ENCODE results near the gene HGFAC.

HGFAC gene

DNA sequence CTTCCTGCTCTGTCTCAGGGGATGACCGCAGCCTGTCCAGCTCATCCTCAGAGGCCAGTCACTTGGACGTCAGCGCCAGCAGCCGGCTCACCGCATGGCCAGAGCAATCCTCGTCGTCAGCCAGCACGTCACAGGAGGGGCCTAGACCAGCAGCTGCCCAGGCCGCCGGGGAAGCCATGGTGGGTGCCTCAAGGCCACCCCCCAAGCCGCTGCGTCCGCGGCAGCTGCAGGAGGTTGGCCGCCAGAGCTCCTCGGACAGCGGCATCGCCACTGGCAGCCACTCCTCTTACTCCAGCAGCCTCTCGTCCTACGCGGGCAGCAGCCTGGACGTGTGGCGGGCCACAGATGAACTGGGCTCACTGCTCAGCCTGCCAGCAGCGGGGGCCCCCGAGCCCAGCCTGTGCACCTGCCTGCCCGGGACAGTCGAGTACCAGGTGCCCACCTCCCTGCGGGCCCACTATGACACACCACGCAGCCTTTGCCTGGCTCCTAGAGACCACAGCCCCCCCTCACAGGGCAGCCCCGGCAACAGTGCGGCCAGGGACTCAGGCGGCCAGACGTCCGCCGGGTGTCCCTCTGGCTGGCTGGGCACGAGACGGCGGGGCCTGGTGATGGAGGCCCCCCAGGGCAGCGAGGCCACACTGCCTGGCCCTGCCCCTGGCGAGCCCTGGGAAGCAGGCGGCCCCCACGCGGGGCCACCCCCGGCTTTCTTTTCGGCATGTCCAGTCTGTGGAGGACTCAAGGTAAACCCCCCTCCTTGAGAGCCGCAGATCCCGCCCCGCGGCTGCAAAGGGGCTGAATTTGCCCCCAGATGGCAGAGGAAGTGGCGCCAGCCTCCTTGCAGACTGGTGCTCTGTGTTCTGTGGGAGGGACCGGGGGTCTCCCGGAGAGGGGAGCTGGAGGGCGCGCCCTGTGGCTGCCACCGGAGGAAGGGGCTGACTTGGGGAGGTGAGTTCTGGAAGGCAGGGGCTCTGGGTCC, 51.3 kb downstream of the HGFAC start:
- no peak for DNase-seq

DNA sequence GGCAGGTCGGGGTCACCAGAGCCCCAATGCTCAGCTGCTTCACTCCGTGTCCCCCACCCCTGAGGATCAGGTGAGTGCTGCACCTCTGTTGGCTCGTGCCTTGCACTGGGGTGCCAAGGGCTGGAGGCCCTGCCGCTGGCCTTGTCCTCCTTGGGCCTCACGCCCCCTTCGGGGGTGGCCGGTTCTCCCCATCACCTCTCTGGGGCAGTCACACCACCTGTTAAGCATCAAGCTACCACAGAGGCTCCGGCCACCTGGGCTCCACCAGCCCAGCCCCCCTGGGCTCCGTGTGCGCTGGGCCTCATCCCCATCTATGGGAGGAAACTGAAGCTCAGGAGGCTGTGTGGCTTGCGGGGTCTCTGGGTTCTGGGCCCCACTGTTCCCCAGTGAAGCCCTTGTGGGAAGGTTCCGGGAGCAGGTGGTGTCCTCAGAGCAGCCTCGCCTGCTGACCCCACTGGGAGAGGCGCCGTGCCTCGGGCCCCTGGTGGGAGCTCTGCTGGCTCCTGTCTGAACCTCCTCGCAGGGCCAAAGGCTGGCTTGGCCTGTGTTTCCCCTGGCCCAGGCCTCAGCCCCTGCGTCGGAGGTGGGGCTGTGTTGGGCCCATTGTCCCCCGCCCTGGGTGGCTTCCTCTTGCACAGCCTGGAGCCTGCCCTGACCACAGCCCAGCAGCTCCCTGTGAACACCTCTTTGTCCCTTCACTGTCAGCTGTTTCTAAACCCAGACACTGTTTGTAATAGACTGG, 52.1 kb downstream of the HGFAC start:
- no peak for DNase-seq

DNA sequence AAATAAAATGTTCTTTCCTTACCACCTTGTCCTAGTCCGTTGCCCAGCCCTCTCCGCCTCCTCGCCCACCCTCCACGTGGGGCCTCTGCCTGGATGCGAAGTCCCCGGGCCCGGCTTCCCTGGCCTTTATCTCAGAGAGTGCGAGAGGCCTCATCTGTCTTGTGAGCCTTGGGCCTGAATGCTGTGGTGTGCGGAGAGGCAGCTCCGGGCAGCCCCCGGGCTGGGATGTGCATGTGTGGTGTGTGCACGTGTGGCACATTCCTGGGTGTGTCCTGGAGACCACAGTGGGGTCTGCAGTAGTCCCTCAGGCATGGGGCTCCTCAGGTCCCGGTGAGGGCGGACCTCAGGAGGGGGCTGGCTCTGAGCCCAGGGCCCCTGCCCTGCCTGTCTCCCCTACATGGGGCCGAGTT, 52.7 kb downstream of the HGFAC start:
- no peak for DNase-seq

DNA sequence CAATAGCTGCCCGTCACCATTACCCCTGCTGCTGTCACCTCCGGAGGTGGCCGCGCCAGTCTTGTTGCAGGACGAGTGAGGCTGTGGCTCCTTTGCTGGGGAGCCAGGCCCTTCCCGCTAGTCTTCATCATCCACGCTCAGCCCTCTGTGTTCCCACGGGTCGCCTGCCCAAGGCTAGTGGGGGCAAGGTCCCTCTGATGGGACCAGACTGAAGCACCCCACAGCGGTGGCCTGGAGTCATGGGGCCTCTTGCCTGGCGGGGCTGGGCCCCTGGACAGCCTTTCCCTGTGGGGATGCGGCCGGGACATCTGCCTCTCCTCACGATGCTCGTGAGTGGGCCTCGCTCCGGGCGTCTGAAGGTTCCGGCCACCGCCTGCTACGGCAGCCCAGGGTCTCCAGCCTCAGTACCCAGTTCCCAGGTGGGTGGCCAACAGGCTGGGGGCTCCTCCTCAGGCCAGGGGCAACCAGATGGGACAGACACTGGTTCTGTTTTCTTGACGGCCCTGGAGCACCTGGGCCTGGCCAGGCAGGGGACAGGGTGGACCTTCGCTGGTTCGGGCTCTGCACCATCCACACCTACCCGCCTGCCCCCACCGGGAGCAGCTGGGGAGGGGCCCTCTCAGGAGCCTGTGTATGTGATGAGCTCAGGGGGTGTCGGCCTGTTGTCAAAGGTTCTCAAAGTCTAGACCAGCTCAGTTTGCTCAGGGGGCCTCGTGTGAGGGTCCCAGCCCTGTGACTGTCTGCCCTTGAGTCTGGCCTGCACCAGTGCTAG, 53.6 kb downstream of the HGFAC start:
- DNase-seq = no peak

DNA sequence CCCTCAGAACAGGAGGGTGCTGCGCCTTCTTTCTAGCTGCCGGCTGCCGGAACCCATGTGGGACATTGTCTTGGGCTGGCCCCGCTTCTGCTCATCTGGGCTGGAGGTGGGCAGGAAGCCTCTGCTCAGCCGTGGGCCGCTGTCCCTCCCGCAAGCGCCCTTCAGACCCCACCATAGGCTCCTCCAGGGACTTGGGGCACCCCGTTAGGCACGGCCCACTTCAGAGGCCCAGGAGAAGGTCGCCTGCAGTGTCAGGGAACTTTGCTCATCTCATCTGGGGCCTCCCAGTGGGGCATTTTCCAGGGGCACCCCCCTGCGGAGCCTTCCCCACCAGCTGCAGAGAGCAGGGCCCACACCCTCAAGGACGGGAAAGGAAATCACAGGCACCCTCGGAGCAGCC, 54.3 kb downstream of the HGFAC start:
- DNase-seq = no peak

DNA sequence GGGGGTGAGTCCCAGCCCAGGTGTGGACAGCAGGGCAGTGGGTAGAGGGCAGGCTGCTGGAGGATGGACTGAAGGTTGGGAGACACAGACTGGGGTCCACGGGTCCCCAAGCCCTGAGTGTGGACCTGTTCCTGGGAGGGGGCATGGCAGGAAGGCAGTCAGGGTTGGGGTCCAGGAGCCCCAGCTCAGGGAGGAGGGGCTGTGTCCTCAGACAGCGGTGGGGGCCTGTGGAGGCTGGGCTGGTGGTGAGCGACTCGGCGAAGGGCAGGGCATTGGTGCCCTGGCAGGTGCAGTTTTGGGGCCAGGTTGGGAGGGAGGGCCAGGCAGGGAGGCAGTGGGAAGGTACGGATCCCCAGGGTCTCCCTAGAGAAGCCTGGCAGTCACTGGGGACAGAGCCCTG, 55.3 kb downstream of the HGFAC start:
- DNase-seq = no peak

DNA sequence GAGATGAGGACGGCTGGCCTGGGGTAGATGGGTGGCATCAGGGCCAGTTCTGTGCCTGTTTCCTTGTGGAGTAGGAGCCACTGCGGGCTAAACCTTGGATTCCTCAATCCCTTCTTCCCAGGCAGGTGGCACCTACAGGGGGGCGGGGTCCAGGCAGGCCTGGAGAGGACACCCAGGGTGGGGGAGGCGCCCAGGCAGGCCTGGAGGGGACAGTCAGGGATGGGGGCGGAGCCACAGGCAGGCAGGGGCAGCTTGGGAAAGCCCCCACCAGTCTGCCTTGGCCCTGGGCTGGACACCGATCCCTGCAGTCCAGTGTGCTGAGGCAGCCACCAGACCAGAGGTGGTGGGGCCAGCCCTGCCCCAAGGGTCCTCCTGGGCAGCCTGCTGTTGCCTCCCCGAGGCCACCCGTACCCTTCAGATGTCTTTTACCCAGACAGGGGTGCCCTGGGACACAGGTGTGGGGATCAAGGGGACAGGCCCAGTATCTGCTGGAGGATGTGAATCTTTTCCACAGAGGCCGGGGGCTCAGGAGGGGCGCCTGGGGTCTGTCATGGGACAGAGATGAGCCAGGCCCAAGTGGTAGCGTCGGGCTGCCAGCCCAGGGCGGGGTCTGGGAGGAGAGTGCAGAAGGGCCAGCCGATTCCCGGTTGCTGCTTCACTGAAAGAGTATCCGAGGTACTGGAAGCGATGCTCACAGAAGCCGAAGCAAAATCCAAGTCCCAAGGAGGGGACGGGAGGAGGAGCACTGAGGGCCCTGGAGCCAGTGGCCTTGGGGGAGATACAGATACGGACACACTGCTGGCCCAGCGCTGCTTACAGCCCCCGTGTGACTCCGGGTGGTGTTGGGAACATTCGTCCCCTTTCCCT, 56.0 kb downstream of the HGFAC start:
- no peak for DNase-seq

DNA sequence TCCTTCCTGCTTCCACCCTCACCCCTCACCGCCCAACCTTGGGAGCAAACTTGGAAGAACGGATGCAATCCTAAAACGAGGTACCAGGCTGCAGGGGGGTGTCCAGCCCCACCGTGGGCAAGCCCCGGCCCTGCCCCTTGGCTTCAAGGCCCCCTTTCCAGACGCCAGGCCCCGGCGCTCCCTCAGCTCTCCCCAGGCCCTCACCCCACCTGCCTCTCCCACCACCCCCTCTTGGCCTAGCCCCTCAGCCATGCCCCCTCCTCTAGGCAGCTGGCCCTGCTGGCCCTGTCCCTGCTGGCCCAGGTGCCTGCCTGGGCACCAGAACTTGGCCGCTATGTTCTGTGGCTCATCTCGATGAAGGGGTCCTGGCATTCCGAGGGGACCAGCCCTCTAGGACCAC, 56.6 kb downstream of the HGFAC start:
- no peak for DNase-seq
